ENCODE data around the gene C4BPB. TPM values are rescaled to one million over a fixed set of nuclear protein-coding genes. Genes with fewer than 3 reads are reported as not detected.

The C4BPB gene
- total and polyA plus RNA-seq, 2 of the 13 experiments (the other 11 are each of a cell fraction or from before 2014, with no cell fraction given), result 155 to 266 TPM

- TF ChIP-seq HOXA7 (CRISPR knock-in tag; IDR thresholded peaks at IDR 0.05) (no peak), ZNF766 (CRISPR knock-in tag; IDR thresholded peaks at IDR 0.05; ENCODE audit: borderline replicate concordance) (0 out of 2 replicates have a peak, but pooled peaks have one; percentile 52), SYNCRIP (IDR thresholded peaks at IDR 0.05; ENCODE audit: insufficient read depth, low read depth, low read length) (no peak), ZNF468 (CRISPR knock-in tag; IDR thresholded peaks at IDR 0.05) (no peak), SMAD1 (CRISPR knock-in tag; IDR thresholded peaks at IDR 0.05; ENCODE audit: borderline replicate concordance, low read depth) (no peak; the same call in 1 of the 2 replicates), RARA (CRISPR knock-in tag; IDR thresholded peaks at IDR 0.05) (no peak), HNF4A (CRISPR knock-in tag; IDR thresholded peaks at IDR 0.05) (no peak), ZBTB8A (CRISPR knock-in tag; IDR thresholded peaks at IDR 0.05; ENCODE audit: borderline replicate concordance, low read depth) (no peak), GFI1 (CRISPR knock-in tag; IDR thresholded peaks at IDR 0.05; ENCODE audit: borderline replicate concordance) (no peak), KDM5A (IDR thresholded peaks at IDR 0.05; ENCODE audit: borderline replicate concordance, low read length) (peak; percentile 88), ZNF564 (CRISPR knock-in tag; IDR thresholded peaks at IDR 0.05) (peak; percentile 57; the same call in 1 of the 2 replicates), ZNF615 (CRISPR knock-in tag; IDR thresholded peaks at IDR 0.05; ENCODE audit: borderline replicate concordance) (no peak), ZNF530 (CRISPR knock-in tag; IDR thresholded peaks at IDR 0.05; ENCODE audit: low read depth) (no peak), PLRG1 (conservative IDR thresholded peaks at IDR 0.05) (no peak), ZFY (CRISPR knock-in tag; IDR thresholded peaks at IDR 0.05) (peak; percentile 75), ZXDC (CRISPR knock-in tag; IDR thresholded peaks at IDR 0.05) (no peak)
- TF ChIP-seq, protein P1, sequence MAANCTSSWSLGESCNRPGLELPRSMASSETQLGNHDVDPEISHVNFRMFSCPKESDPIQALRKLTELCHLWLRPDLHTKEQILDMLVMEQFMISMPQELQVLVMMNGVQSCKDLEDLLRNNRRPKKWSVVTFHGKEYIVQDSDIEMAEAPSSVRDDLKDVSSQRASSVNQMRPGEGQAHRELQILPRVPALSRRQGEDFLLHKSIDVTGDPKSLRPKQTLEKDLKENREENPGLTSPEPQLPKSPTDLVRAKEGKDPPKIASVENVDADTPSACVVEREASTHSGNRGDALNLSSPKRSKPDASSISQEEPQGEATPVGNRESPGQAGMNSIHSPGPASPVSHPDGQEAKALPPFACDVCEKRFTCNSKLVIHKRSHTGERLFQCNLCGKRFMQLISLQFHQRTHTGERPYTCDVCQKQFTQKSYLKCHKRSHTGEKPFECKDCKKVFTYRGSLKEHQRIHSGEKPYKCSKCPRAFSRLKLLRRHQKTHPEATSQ (CRISPR knock-in tag; IDR thresholded peaks at IDR 0.05; ENCODE audit: borderline replicate concordance), result 0 out of 2 replicates have a peak, but pooled peaks have one; percentile 58
- TF ChIP-seq, protein P2, sequence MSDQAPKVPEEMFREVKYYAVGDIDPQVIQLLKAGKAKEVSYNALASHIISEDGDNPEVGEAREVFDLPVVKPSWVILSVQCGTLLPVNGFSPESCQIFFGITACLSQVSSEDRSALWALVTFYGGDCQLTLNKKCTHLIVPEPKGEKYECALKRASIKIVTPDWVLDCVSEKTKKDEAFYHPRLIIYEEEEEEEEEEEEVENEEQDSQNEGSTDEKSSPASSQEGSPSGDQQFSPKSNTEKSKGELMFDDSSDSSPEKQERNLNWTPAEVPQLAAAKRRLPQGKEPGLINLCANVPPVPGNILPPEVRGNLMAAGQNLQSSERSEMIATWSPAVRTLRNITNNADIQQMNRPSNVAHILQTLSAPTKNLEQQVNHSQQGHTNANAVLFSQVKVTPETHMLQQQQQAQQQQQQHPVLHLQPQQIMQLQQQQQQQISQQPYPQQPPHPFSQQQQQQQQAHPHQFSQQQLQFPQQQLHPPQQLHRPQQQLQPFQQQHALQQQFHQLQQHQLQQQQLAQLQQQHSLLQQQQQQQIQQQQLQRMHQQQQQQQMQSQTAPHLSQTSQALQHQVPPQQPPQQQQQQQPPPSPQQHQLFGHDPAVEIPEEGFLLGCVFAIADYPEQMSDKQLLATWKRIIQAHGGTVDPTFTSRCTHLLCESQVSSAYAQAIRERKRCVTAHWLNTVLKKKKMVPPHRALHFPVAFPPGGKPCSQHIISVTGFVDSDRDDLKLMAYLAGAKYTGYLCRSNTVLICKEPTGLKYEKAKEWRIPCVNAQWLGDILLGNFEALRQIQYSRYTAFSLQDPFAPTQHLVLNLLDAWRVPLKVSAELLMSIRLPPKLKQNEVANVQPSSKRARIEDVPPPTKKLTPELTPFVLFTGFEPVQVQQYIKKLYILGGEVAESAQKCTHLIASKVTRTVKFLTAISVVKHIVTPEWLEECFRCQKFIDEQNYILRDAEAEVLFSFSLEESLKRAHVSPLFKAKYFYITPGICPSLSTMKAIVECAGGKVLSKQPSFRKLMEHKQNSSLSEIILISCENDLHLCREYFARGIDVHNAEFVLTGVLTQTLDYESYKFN (CRISPR knock-in tag; conservative IDR thresholded peaks at IDR 0.05), result no peak
- TF ChIP-seq, protein P3, sequence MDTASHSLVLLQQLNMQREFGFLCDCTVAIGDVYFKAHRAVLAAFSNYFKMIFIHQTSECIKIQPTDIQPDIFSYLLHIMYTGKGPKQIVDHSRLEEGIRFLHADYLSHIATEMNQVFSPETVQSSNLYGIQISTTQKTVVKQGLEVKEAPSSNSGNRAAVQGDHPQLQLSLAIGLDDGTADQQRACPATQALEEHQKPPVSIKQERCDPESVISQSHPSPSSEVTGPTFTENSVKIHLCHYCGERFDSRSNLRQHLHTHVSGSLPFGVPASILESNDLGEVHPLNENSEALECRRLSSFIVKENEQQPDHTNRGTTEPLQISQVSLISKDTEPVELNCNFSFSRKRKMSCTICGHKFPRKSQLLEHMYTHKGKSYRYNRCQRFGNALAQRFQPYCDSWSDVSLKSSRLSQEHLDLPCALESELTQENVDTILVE (CRISPR knock-in tag; IDR thresholded peaks at IDR 0.05), result no peak
Observed at GRCh38 chr1:207050480-207051190, 38.0 kb upstream of the C4BPB start (continued).
